Gastrocnemius medialis (tissue), 4 donors: Measurements from ENCODE around the gene FAHD2A. TPM values are rescaled to one million over a fixed set of nuclear protein-coding genes. Genes with fewer than 3 reads are reported as not detected.

Source experiments
- ATAC-seq, 2 donors: fragments of 150-250 bp; one replicate each; pipeline ENCODE4 v1.9.1; 2016
- DNase-seq, 2 donors: peaks; one replicate each; pipeline ENCODE4 v3.0.0-alpha.2; 2019
- H3K27ac ChIP-seq, 4 donors: fragments of 200-600 bp; sonication (generic); 1 replicate in 1 of 4; 2 replicates in 3 of 4; pipeline ENCODE4 v1.5.1; 2016 to 2018; ENCODE audit warnings: mild to moderate bottlenecking in 2 of 4, moderate library complexity in 1 of 4
- H3K27me3 ChIP-seq, 3 donors: fragments of 200-600 bp; sonication (generic) in 2 of 3; 1 replicate in 1 of 3; 2 replicates in 2 of 3; pipeline versions ENCODE4 v1.5.1 to v1.6.0; 2016 to 2019; ENCODE audit warnings: mild to moderate bottlenecking in 1 of 3, moderate library complexity in 1 of 3
- H3K36me3 ChIP-seq, 2 donors: fragments of 200-600 bp; sonication (generic) in 1 of 2; one replicate each; pipeline ENCODE4 v1.5.1; 2017 to 2018
- H3K4me1 ChIP-seq, 2 donors: fragments of 200-600 bp; sonication (generic) in 1 of 2; one replicate each; pipeline ENCODE4 v1.5.1; 2016 to 2017; ENCODE audit warnings: mild to moderate bottlenecking in 2 of 2
- H3K4me3 ChIP-seq, 4 donors: fragments of 200-600 bp; sonication (generic) in 3 of 4; 1 replicate in 1 of 4; 2 replicates in 3 of 4; pipeline ENCODE4 v1.5.1; 2016 to 2019; ENCODE audit warnings: mild to moderate bottlenecking in 2 of 4
- H3K9me3 ChIP-seq, 3 donors: fragments of 200-600 bp; sonication (generic) in 2 of 3; 1 replicate in 1 of 3; 2 replicates in 2 of 3; pipeline ENCODE4 v1.5.1; 2016 to 2019
- POLR2A ChIP-seq, 2 donors: fragments of 450-650 bp; IDR thresholded peaks; one replicate each; pipeline ENCODE4 v1.6.1; 2017; ENCODE audit warnings: antibody characterized with exemption in 2 of 2, mild to moderate bottlenecking in 2 of 2, moderate library complexity in 2 of 2
- in situ Hi-C, 4 donors: fragments of 200-750 bp; cut with MboI; loops; one replicate each; pipeline versions ENCODE4 v1.15.0 to v1.8.0; 2017; ENCODE audit warnings: low sequenced_read_pairs in 4 of 4
- intact Hi-C: fragments of 100-400 bp; cut with DNase I; formaldehyde crosslinking; loops from one replicate; pipeline ENCODE4 v1.15.1; 2023; ENCODE audit warnings: low total_unique reads
- total RNA-seq, 4 donors: library from RNA; depleted of rRNA; stranded (reverse); fragments of >200 nt; gene quantifications; one replicate each; pipeline versions ENCODE4 v1.1.0 to v1.2.3, GENCODE V29; 2016
- TF ChIP-seq, protein P1 (sequence below), 5 experiments: fragments of 450-650 bp in 3 of 5; fragments of 200-600 bp in 2 of 5; sonication (generic) in 2 of 5; IDR thresholded peaks in 4 of 5; conservative IDR thresholded peaks in 1 of 5; 1 replicate in 4 of 5; 2 replicates in 1 of 5; pipeline ENCODE4 v1.5.1; 2016 to 2019; ENCODE audit warnings: antibody characterized with exemption in 5 of 5, mild to moderate bottlenecking in 3 of 5, moderate library complexity in 3 of 5

FAHD2A gene
- total RNA-seq, 4 donors from 2014 or later = 18.4 to 28.3 (median 27.0) TPM

DNA sequence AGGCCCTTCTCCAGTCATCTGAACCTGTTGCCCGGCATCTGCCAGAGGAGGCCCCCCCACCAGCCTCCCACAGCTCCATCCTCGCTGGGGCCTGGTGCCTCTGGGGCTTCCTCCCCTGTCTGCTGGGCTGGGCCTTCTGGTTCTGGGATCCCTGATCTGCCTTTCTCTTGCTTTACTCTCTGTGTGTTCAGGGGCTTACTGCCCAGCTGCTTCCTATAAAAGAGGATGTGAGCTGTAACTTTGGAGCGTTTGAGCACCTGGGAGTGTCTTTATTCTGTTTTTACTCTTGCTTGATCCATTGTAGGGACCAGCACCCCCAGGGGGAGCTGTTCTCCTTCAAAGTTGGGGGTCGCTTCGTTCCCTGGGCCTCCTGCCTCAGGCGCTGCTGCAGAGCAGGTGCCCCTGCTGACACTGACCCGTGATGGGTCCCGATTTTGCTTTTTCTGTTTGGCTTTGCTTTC lies 23.1 kb upstream of the FAHD2A start:
- Histone ChIP-seq H3K27ac (no peak overlapping the region), H3K27me3 (peaks cover 4 to 12% (median 8%) of the 10 kb centered on the region in 3 donors), H3K4me3 (no peak overlapping the region), H3K36me3 (no peaks in the 10 kb centered on the region), H3K9me3 (no peaks in the 10 kb centered on the region), H3K4me1 (no peaks in the 10 kb centered on the region)
- DNase-seq = no peak
- intact Hi-C loops = no loop called here
- in situ Hi-C loops = no loop called here
- no peak for ATAC-seq
- TF ChIP-seq POLR2A (IDR thresholded peaks at IDR 0.05) = no peak

DNA sequence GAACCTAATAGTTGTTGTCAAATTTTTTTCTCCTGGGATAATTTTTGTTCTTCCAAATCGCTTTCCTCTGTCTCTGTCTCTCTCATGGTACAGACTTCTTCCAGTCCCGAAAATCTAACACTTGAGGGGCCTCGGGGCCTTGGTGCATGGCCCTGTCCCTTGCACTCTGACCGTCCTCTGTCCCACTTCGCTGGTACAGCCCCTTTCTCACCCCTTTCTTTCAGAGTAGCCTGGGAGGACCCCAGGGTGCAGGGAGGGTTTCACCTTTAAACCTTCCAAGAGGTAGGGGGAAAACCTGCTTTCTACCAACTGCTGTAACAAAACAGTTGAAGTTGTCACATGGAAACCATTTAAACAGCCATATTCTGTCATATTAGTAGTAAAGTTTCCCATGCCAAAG lies 22.2 kb upstream of the FAHD2A start:
- in situ Hi-C loops (no loop called here), intact Hi-C loops (no loop called here)
- no peak overlapping the region for H3K4me3 ChIP-seq
- no peaks in the 10 kb centered on the region for H3K4me1 ChIP-seq
- TF ChIP-seq, protein P1, sequence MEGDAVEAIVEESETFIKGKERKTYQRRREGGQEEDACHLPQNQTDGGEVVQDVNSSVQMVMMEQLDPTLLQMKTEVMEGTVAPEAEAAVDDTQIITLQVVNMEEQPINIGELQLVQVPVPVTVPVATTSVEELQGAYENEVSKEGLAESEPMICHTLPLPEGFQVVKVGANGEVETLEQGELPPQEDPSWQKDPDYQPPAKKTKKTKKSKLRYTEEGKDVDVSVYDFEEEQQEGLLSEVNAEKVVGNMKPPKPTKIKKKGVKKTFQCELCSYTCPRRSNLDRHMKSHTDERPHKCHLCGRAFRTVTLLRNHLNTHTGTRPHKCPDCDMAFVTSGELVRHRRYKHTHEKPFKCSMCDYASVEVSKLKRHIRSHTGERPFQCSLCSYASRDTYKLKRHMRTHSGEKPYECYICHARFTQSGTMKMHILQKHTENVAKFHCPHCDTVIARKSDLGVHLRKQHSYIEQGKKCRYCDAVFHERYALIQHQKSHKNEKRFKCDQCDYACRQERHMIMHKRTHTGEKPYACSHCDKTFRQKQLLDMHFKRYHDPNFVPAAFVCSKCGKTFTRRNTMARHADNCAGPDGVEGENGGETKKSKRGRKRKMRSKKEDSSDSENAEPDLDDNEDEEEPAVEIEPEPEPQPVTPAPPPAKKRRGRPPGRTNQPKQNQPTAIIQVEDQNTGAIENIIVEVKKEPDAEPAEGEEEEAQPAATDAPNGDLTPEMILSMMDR (IDR thresholded peaks at IDR 0.05 in 4 of 5, conservative IDR thresholded peaks at IDR 0.05 in 1 of 5) = no peak
- TF ChIP-seq POLR2A (IDR thresholded peaks at IDR 0.05) = no peak
- no peaks in the 10 kb centered on the region for H3K9me3 ChIP-seq
- H3K36me3 ChIP-seq = no peaks in the 10 kb centered on the region
- no peak overlapping the region for H3K27ac ChIP-seq
- no peak for ATAC-seq
- H3K27me3 ChIP-seq = peaks cover 11 to 18% (median 11%) of the 10 kb centered on the region in 3 donors
- no peak for DNase-seq

DNA sequence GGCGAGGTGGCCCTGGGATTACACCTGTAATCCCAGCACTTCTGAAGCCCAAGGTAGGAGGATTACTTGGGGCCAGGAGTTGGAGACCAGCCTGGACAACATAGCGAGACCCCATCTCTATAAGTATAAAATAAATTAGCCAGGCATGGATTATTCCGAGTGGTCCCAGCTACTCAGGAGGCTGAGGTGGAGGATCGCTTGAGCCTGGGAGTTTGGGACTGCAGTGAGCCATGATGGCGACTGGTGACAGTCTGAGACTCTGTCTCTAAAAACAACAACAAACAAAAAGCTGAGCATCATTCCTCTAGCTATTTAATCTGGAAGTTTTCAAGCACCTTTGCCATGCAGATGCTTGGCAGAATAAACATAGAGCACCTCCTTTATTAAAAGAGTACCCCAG lies 21.8 kb upstream of the FAHD2A start:
- TF ChIP-seq, protein P1 (IDR thresholded peaks at IDR 0.05 in 4 of 5, conservative IDR thresholded peaks at IDR 0.05 in 1 of 5) = no peak
- no peak for TF ChIP-seq POLR2A (IDR thresholded peaks at IDR 0.05)
- Histone ChIP-seq H3K9me3 (no peaks in the 10 kb centered on the region), H3K27me3 (peaks cover 11 to 22% (median 11%) of the 10 kb centered on the region in 3 donors), H3K4me3 (no peak overlapping the region), H3K36me3 (no peaks in the 10 kb centered on the region), H3K4me1 (no peaks in the 10 kb centered on the region), H3K27ac (no peak overlapping the region)
- intact Hi-C loops = no loop called here
- ATAC-seq = no peak
- in situ Hi-C loops = no loop called here
- DNase-seq = no peak

DNA sequence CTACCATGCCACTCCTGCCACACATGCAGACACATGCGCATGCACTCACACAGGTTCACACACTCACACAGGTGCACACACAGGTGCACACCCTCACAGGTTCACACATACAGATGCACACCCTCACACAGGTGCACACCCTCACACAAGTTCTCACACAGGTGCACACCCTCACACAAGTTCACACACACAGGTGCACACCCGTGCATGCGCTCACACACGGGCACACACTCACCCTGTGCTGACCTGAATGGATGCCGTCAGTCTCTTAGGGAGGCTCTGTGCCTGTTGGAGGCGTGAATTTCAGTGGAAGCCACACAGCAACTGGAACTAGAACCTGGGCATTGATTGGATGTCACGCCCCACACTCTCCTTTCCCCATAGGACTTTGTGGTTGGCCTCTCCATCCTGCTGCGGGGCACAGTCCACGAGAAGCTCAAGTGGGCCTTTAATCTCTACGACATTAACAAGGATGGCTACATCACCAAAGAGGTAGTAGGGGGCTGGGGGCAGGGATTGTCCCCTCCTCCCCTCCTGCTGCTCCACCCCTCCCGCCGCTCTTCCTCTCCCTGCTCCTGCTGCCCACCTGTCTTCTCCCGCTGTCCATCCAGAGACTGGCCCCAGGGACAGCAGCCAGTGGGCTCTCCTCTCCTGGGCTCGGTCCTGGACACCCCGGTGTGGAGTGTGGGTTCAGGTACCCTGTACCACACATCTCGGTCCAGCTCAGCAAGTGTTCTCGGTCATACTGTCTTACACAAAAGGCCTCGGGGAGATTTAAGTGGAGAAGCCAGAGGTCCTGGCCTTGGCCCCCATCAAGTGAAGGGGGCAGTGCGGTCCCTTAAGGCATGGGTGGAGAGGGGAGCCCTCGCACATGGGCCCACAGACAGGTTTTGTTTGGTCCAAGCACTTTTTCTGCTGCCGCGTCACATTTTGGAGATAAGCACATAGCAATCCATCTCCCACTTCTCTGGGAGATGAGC lies 21.0 kb upstream of the FAHD2A start:
- Histone ChIP-seq H3K27me3 (peaks cover 11 to 22% (median 11%) of the 10 kb centered on the region in 3 donors), H3K27ac (no peak overlapping the region), H3K4me1 (no peaks in the 10 kb centered on the region), H3K36me3 (no peaks in the 10 kb centered on the region), H3K4me3 (no peak overlapping the region), H3K9me3 (no peaks in the 10 kb centered on the region)
- intact Hi-C loops = no loop called here
- ATAC-seq (no peak), DNase-seq (no peak)
- in situ Hi-C loops = no loop called here
- TF ChIP-seq, protein P1 (IDR thresholded peaks at IDR 0.05 in 4 of 5, conservative IDR thresholded peaks at IDR 0.05 in 1 of 5) = no peak
- TF ChIP-seq POLR2A (IDR thresholded peaks at IDR 0.05) = no peak

DNA sequence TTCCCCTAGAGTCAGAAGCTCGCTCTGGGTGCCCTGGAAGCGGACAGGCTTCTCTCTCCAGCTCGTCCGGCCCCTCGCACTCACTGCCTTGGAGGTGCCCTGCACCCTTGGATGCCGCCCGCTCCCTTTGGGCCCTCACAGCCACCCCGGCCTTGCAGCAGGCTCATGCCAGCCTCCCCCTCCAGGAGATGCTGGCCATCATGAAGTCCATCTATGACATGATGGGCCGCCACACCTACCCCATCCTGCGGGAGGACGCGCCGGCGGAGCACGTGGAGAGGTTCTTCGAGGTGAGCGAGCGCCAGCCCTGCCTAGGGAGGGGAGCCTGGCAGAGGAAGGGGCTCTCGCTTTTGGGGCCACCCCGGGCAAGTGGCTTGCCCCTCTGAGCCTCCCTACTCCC lies 20.3 kb upstream of the FAHD2A start:
- intact Hi-C loops = no loop called here
- no peak for ATAC-seq
- no peak overlapping the region for H3K27ac ChIP-seq
- in situ Hi-C loops = no loop called here
- TF ChIP-seq, protein P1 (IDR thresholded peaks at IDR 0.05 in 4 of 5, conservative IDR thresholded peaks at IDR 0.05 in 1 of 5) = no peak
- no peak for TF ChIP-seq POLR2A (IDR thresholded peaks at IDR 0.05)
- peaks cover 11 to 22% (median 11%) of the 10 kb centered on the region in 3 donors for H3K27me3 ChIP-seq
- DNase-seq = no peak
- H3K4me1 ChIP-seq = no peaks in the 10 kb centered on the region
- H3K9me3 ChIP-seq = no peaks in the 10 kb centered on the region
- H3K4me3 ChIP-seq = no peak overlapping the region
- H3K36me3 ChIP-seq = no peaks in the 10 kb centered on the region
